ENCODE measurements around the gene EPDR1. TPM values are rescaled to one million over a fixed set of nuclear protein-coding genes. Genes with fewer than 3 reads are reported as not detected.

Gene EPDR1
- polyA plus RNA-seq, 1 donor from 2014 or later = 1.7 TPM

DNA sequence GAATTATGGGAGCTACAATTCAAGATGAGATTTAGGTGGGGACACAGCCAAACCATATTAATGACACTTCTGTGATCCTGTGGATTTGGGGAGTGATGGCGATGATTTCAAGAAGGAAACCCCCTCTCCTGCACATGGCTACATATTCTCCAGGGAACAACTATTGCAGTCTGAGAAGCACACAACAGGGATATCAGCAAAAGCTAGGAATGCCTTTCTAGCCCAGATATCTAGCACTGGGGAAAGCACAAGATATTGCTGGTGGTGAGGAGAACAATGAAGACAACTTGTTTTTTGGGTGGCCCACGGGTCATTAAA, 24.3 kb downstream of the EPDR1 start:
- no peak overlapping the region for H3K27ac ChIP-seq (ENCODE audit: low read length)
- no peaks in the 10 kb centered on the region for H3K27me3 ChIP-seq (ENCODE audit: insufficient read depth, low read depth, low read length)
- no peaks in the 10 kb centered on the region for H3F3A ChIP-seq (ENCODE audit: insufficient read depth, low read length, poor library complexity, severe bottlenecking)
- H3K36me3 ChIP-seq (ENCODE audit: insufficient read depth, low read length) = no peaks in the 10 kb centered on the region
- no peak for TF ChIP-seq EZH2 (IDR thresholded peaks at IDR 0.05; ENCODE audit: borderline replicate concordance, insufficient read depth, low read length, poor library complexity, severe bottlenecking)
- TF ChIP-seq TAF1 (IDR thresholded peaks at IDR 0.05; ENCODE audit: low read depth) = no peak
- no peak for TF ChIP-seq SMC3 (conservative IDR thresholded peaks at IDR 0.05; ENCODE audit: poor library complexity)
- no peak for TF ChIP-seq MXI1 (conservative IDR thresholded peaks at IDR 0.05; ENCODE audit: poor library complexity, severe bottlenecking)
- TF ChIP-seq, protein P1, sequence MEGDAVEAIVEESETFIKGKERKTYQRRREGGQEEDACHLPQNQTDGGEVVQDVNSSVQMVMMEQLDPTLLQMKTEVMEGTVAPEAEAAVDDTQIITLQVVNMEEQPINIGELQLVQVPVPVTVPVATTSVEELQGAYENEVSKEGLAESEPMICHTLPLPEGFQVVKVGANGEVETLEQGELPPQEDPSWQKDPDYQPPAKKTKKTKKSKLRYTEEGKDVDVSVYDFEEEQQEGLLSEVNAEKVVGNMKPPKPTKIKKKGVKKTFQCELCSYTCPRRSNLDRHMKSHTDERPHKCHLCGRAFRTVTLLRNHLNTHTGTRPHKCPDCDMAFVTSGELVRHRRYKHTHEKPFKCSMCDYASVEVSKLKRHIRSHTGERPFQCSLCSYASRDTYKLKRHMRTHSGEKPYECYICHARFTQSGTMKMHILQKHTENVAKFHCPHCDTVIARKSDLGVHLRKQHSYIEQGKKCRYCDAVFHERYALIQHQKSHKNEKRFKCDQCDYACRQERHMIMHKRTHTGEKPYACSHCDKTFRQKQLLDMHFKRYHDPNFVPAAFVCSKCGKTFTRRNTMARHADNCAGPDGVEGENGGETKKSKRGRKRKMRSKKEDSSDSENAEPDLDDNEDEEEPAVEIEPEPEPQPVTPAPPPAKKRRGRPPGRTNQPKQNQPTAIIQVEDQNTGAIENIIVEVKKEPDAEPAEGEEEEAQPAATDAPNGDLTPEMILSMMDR (IDR thresholded peaks at IDR 0.05; ENCODE audit: poor library complexity, severe bottlenecking) = no peak
- TF ChIP-seq EP300 (conservative IDR thresholded peaks at IDR 0.05; ENCODE audit: poor library complexity, severe bottlenecking) = no peak
- no peak for TF ChIP-seq POLR2AphosphoS5 (IDR thresholded peaks at IDR 0.05)
- no peak for TF ChIP-seq RAD21 (conservative IDR thresholded peaks at IDR 0.05)
- TF ChIP-seq, protein P2, sequence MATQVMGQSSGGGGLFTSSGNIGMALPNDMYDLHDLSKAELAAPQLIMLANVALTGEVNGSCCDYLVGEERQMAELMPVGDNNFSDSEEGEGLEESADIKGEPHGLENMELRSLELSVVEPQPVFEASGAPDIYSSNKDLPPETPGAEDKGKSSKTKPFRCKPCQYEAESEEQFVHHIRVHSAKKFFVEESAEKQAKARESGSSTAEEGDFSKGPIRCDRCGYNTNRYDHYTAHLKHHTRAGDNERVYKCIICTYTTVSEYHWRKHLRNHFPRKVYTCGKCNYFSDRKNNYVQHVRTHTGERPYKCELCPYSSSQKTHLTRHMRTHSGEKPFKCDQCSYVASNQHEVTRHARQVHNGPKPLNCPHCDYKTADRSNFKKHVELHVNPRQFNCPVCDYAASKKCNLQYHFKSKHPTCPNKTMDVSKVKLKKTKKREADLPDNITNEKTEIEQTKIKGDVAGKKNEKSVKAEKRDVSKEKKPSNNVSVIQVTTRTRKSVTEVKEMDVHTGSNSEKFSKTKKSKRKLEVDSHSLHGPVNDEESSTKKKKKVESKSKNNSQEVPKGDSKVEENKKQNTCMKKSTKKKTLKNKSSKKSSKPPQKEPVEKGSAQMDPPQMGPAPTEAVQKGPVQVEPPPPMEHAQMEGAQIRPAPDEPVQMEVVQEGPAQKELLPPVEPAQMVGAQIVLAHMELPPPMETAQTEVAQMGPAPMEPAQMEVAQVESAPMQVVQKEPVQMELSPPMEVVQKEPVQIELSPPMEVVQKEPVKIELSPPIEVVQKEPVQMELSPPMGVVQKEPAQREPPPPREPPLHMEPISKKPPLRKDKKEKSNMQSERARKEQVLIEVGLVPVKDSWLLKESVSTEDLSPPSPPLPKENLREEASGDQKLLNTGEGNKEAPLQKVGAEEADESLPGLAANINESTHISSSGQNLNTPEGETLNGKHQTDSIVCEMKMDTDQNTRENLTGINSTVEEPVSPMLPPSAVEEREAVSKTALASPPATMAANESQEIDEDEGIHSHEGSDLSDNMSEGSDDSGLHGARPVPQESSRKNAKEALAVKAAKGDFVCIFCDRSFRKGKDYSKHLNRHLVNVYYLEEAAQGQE (IDR thresholded peaks at IDR 0.05; ENCODE audit: borderline replicate concordance) = no peak
- H3K79me2 ChIP-seq (replicated peaks; ENCODE audit: insufficient read depth, low read length) = no peaks in the 10 kb centered on the region
- no peaks in the 10 kb centered on the region for H3K9me2 ChIP-seq (ENCODE audit: insufficient read depth, low read length)
- H3K9ac ChIP-seq (ENCODE audit: low read length) = no peak overlapping the region
- H3K4me2 ChIP-seq (ENCODE audit: low read length) = no peak overlapping the region
- H4K20me1 ChIP-seq (ENCODE audit: insufficient read depth) = no peaks in the 10 kb centered on the region
- H2AFZ ChIP-seq (ENCODE audit: low read depth, low read length) = no peak overlapping the region
- H3K9me3 ChIP-seq (ENCODE audit: low read length) = no peaks in the 10 kb centered on the region
- no peak overlapping the region for H3K4me3 ChIP-seq (ENCODE audit: low read length)

GRCh38 chr7:37945336-37945735, 24.9 kb downstream of the EPDR1 start:
- H3K9me3 ChIP-seq (ENCODE audit: low read length) = no peaks in the 10 kb centered on the region
- H3K79me2 ChIP-seq (replicated peaks; ENCODE audit: insufficient read depth, low read length) = no peaks in the 10 kb centered on the region
- no peaks in the 10 kb centered on the region for H3K9me2 ChIP-seq (ENCODE audit: insufficient read depth, low read length)
- no peak overlapping the region for H3K27ac ChIP-seq (ENCODE audit: low read length)
- H3K9ac ChIP-seq (ENCODE audit: low read length) = no peak overlapping the region
- TF ChIP-seq EP300 (conservative IDR thresholded peaks at IDR 0.05; ENCODE audit: poor library complexity, severe bottlenecking) (no peak), MXI1 (conservative IDR thresholded peaks at IDR 0.05; ENCODE audit: poor library complexity, severe bottlenecking) (no peak), RAD21 (conservative IDR thresholded peaks at IDR 0.05) (no peak), EZH2 (IDR thresholded peaks at IDR 0.05; ENCODE audit: borderline replicate concordance, insufficient read depth, low read length, poor library complexity, severe bottlenecking) (no peak), SMC3 (conservative IDR thresholded peaks at IDR 0.05; ENCODE audit: poor library complexity) (no peak), TAF1 (IDR thresholded peaks at IDR 0.05; ENCODE audit: low read depth) (no peak), POLR2AphosphoS5 (IDR thresholded peaks at IDR 0.05) (no peak)
- TF ChIP-seq, protein P2 (IDR thresholded peaks at IDR 0.05; ENCODE audit: borderline replicate concordance) = no peak
- TF ChIP-seq, protein P1 (IDR thresholded peaks at IDR 0.05; ENCODE audit: poor library complexity, severe bottlenecking) = no peak
- no peak overlapping the region for H3K4me2 ChIP-seq (ENCODE audit: low read length)
- no peaks in the 10 kb centered on the region for H3K27me3 ChIP-seq (ENCODE audit: insufficient read depth, low read depth, low read length)
- H3K4me3 ChIP-seq (ENCODE audit: low read length) = no peak overlapping the region
- H3K36me3 ChIP-seq (ENCODE audit: insufficient read depth, low read length) = no peaks in the 10 kb centered on the region
- no peaks in the 10 kb centered on the region for H3F3A ChIP-seq (ENCODE audit: insufficient read depth, low read length, poor library complexity, severe bottlenecking)
- no peak overlapping the region for H2AFZ ChIP-seq (ENCODE audit: low read depth, low read length)
- no peaks in the 10 kb centered on the region for H4K20me1 ChIP-seq (ENCODE audit: insufficient read depth)

All from neural cell (in vitro differentiated cells).